H9 (cell line): ENCODE data around the gene PGBD5. TPM values are rescaled to one million over a fixed set of nuclear protein-coding genes. Genes with fewer than 3 reads are reported as not detected.

Experiments used
- DNase-seq: peaks from one replicate; pipeline ENCODE4 v3.0.0-alpha.2; 2017
- H2AFZ ChIP-seq: one replicate; pipeline ENCODE4 v1.6.1; 2013; ENCODE audit warnings: mild to moderate bottlenecking, low read length, control low read depth, moderate library complexity
- H2AK5ac ChIP-seq: 2 replicates; pipeline ENCODE4 v1.6.1; 2013; ENCODE audit warnings: low read length, control low read depth, mixed read lengths; ENCODE audit not compliant: insufficient read length
- H2BK120ac ChIP-seq: one replicate; pipeline ENCODE4 v1.6.1; 2013; ENCODE audit warnings: low read depth, mild to moderate bottlenecking, low read length, control low read depth, inconsistent platforms; ENCODE audit not compliant: poor library complexity, severe bottlenecking
- H2BK12ac ChIP-seq: 2 replicates; pipeline ENCODE4 v1.6.1; 2013; ENCODE audit warnings: low read length, control low read depth, mixed read lengths, low read depth; ENCODE audit not compliant: insufficient read length
- H2BK15ac ChIP-seq: 2 replicates; pipeline ENCODE4 v1.6.1; 2013; ENCODE audit warnings: low read depth, low read length, control low read depth
- H2BK20ac ChIP-seq: one replicate; pipeline ENCODE4 v1.6.1; 2013; ENCODE audit warnings: low read depth, mild to moderate bottlenecking, low read length, control low read depth, inconsistent platforms; ENCODE audit not compliant: poor library complexity, severe bottlenecking
- H2BK5ac ChIP-seq: 2 replicates; pipeline ENCODE4 v1.6.1; 2013; ENCODE audit warnings: low read length, control low read depth, mixed read lengths; ENCODE audit not compliant: insufficient read length
- H3K14ac ChIP-seq: 2 replicates; pipeline ENCODE4 v1.6.1; 2013; ENCODE audit warnings: low read length, control low read depth; ENCODE audit not compliant: insufficient read depth
- H3K18ac ChIP-seq: 2 replicates; pipeline ENCODE4 v1.6.1; 2013; ENCODE audit warnings: low read depth, mild to moderate bottlenecking, mixed read lengths, low read length, control low read depth; ENCODE audit not compliant: insufficient read length
- H3K23ac ChIP-seq: 2 replicates; pipeline ENCODE4 v1.6.1; 2013; ENCODE audit warnings: low read length, control low read depth, mixed read lengths, low read depth; ENCODE audit not compliant: insufficient read length
- H3K23me2 ChIP-seq: 2 replicates; pipeline ENCODE4 v1.6.1; 2013; ENCODE audit warnings: low read depth, mild to moderate bottlenecking, mixed read lengths, low read length, control low read depth; ENCODE audit not compliant: insufficient read length, poor library complexity, severe bottlenecking
- H3K27ac ChIP-seq: 2 replicates; pipeline ENCODE4 v1.5.1; 2013; ENCODE audit warnings: low read length, control low read depth, mixed read lengths, low read depth; ENCODE audit not compliant: insufficient read length
- H3K27me3 ChIP-seq: 2 replicates; pipeline ENCODE4 v1.6.1; 2013; ENCODE audit warnings: low read length, control low read depth, inconsistent platforms; ENCODE audit not compliant: insufficient read depth
- H3K4ac ChIP-seq: 2 replicates; pipeline ENCODE4 v1.6.1; 2013; ENCODE audit warnings: low read depth, mild to moderate bottlenecking, control low read depth, inconsistent platforms, low read length, moderate library complexity
- H3K4me1 ChIP-seq: 2 replicates; pipeline ENCODE4 v1.6.1; 2013; ENCODE audit warnings: low read length, control low read depth, inconsistent platforms; ENCODE audit not compliant: insufficient read depth
- H3K4me2 ChIP-seq: 2 replicates; pipeline ENCODE4 v1.6.1; 2013; ENCODE audit warnings: low read length, control low read depth, mixed read lengths; ENCODE audit not compliant: insufficient read length, insufficient read depth
- H3K56ac ChIP-seq: 2 replicates; pipeline ENCODE4 v1.6.1; 2013; ENCODE audit warnings: low read depth, mild to moderate bottlenecking, mixed read lengths, low read length, control low read depth; ENCODE audit not compliant: insufficient read length
- H3K79me1 ChIP-seq: 2 replicates; pipeline ENCODE4 v1.6.1; 2013; ENCODE audit warnings: low read depth, mild to moderate bottlenecking, moderate library complexity, low read length, control low read depth, inconsistent platforms; ENCODE audit not compliant: insufficient read depth, poor library complexity, severe bottlenecking
- H3K79me2 ChIP-seq: 2 replicates; pipeline ENCODE4 v1.6.1; 2013; ENCODE audit warnings: low read length, control low read depth, inconsistent platforms; ENCODE audit not compliant: insufficient read depth
- H3K9ac ChIP-seq: 2 replicates; pipeline ENCODE4 v1.6.1; 2013; ENCODE audit warnings: low read length, control low read depth, mixed read lengths; ENCODE audit not compliant: insufficient read length; ENCODE audit errors: extremely low read depth
- H3K9me3 ChIP-seq: one replicate; pipeline ENCODE4 v1.6.1; 2013; ENCODE audit warnings: low read depth, low read length, inconsistent platforms; ENCODE audit not compliant: control insufficient read depth
- H3T11ph ChIP-seq: one replicate; pipeline ENCODE4 v1.6.1; 2013; ENCODE audit warnings: mild to moderate bottlenecking, low read length, control low read depth, inconsistent platforms
- H4K20me1 ChIP-seq: one replicate; pipeline ENCODE4 v1.6.1; 2013; ENCODE audit not compliant: control insufficient read depth, insufficient read length, insufficient read depth
- H4K5ac ChIP-seq: 2 replicates; pipeline ENCODE4 v1.6.1; 2013; ENCODE audit warnings: low read depth, mild to moderate bottlenecking, mixed read lengths, low read length, control low read depth; ENCODE audit not compliant: insufficient read length
- H4K8ac ChIP-seq: replicated peaks from 2 replicates; pipeline ENCODE4 v1.6.1; 2013; ENCODE audit warnings: low read length, control low read depth, mixed read lengths, low read depth; ENCODE audit not compliant: insufficient read length
- H4K91ac ChIP-seq: 2 replicates; pipeline ENCODE4 v1.6.1; 2013; ENCODE audit warnings: low read depth, mild to moderate bottlenecking, moderate library complexity, mixed read lengths, low read length, control low read depth; ENCODE audit not compliant: insufficient read length
- H3K27ac Mint-ChIP-seq, 3 experiments: 2 replicates in 2 of 3; 3 replicates in 1 of 3; pipeline ENCODE4 v1.8.0; 2020 to 2021; ENCODE audit warnings: mixed read lengths in 3 of 3, mild to moderate bottlenecking in 1 of 3, moderate library complexity in 1 of 3
- H3K27me3 Mint-ChIP-seq: 2 replicates; pipeline ENCODE4 v1.8.0; 2021; ENCODE audit warnings: low read depth, mild to moderate bottlenecking, moderate library complexity, mixed read lengths
- H3K36me3 Mint-ChIP-seq, 3 experiments: 2 replicates in 2 of 3; 3 replicates in 1 of 3; pipeline ENCODE4 v1.8.0; 2020 to 2021; ENCODE audit warnings: low read depth in 3 of 3, mixed read lengths in 3 of 3; ENCODE audit not compliant: insufficient read depth in 1 of 3
- H3K4me1 Mint-ChIP-seq, 2 experiments: 2 replicates each; pipeline ENCODE4 v1.8.0; 2020; ENCODE audit warnings: mixed read lengths in 2 of 2
- H3K4me3 Mint-ChIP-seq, 2 experiments: 2 replicates in 1 of 2; 3 replicates in 1 of 2; pipeline ENCODE4 v1.8.0; 2020 to 2021; ENCODE audit warnings: mild to moderate bottlenecking in 2 of 2, mixed read lengths in 2 of 2, moderate library complexity in 1 of 2
- H3K9me3 Mint-ChIP-seq, 2 experiments: 2 replicates in 1 of 2; 3 replicates in 1 of 2; pipeline ENCODE4 v1.8.0; 2020; ENCODE audit warnings: mild to moderate bottlenecking in 2 of 2, mixed read lengths in 2 of 2, moderate library complexity in 1 of 2
- whole genome bisulfite sequencing: extraction: QIAGEN DNeasy Blood & Tissue Kit; methylation state at CpG from one replicate; pipeline ENCODE4 v1.1.7; 2013; ENCODE audit warnings: missing lambda C conversion rate, low lambda C conversion rate, mixed read lengths; ENCODE audit not compliant: insufficient read length; ENCODE audit errors: extremely low coverage; 5-methylcytosine and 5-hydroxymethylcytosine counted together
- total RNA-seq: library from RNA; stranded (reverse); gene quantifications from 2 replicates; pipeline ENCODE4 v1.2.1, GENCODE V29; 2021
- TF ChIP-seq, protein P1 (sequence below): fragments of 200-600 bp; sonication (generic); conservative IDR thresholded peaks from 3 replicates; pipeline ENCODE4 v1.8.0; 2021; ENCODE audit warnings: antibody characterized with exemption, mild to moderate bottlenecking

PGBD5 gene
- total RNA-seq, 1 experiment from 2014 or later: 19.1 TPM

DNA sequence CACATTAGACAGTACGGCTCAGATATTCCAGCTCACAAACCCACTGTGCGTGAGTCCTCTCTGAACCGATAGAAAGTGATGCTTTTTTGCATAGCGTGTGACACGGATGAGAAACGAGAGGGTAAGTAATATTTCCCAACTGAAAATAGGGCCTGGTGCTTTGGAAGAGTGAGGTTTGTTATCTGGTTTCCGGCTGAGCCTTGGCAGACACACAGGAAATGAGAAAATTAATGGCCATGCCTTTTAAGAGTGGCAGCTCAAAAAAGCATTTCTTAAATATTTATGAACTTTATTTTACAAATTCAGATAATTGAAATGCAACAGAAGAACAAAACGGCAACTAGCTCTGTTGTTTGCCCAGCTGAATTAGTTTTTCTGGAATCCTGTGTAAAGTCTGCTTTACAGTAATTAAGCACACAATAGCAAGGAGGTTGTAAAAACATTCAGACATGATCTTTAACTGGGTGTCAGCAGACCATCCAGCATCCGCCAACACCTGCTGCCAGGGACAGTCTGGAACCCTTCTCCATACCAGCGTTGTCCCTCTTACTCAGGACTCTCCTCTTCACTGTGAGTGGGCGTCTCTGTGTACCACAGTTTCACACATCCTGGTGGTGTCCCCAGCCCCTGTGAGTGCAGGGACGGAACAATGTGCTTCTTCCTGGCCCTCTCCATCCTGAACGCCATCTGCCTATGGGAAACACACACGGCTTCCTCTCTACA lies 155.4 kb downstream of the PGBD5 start:
- Histone ChIP-seq H3K4ac (no peak overlapping the region), H3K9me3 (no peaks in the 10 kb centered on the region), H3K18ac (no peak overlapping the region), H3K4me1 (no peaks in the 10 kb centered on the region), H2BK20ac (no peak overlapping the region), H4K20me1 (no peaks in the 10 kb centered on the region), H3K56ac (no peak overlapping the region), H3K9ac (no peak overlapping the region), H3K23me2 (no peaks in the 10 kb centered on the region), H2AFZ (no peak overlapping the region), H2BK15ac (no peak overlapping the region), H2BK12ac (no peak overlapping the region), H4K91ac (no peak overlapping the region), H3K27ac (no peak overlapping the region), H2BK120ac (no peak overlapping the region), H4K8ac (no peak overlapping the region), H3K79me2 (no peaks in the 10 kb centered on the region), H2AK5ac (no peak overlapping the region), H3K23ac (no peak overlapping the region), H3K4me2 (no peak overlapping the region), H2BK5ac (no peak overlapping the region), H3T11ph (no peak overlapping the region), H3K14ac (no peak overlapping the region), H3K27me3 (no peaks in the 10 kb centered on the region), H4K5ac (no peak overlapping the region), H3K79me1 (no peaks in the 10 kb centered on the region)
- TF ChIP-seq, protein P1, sequence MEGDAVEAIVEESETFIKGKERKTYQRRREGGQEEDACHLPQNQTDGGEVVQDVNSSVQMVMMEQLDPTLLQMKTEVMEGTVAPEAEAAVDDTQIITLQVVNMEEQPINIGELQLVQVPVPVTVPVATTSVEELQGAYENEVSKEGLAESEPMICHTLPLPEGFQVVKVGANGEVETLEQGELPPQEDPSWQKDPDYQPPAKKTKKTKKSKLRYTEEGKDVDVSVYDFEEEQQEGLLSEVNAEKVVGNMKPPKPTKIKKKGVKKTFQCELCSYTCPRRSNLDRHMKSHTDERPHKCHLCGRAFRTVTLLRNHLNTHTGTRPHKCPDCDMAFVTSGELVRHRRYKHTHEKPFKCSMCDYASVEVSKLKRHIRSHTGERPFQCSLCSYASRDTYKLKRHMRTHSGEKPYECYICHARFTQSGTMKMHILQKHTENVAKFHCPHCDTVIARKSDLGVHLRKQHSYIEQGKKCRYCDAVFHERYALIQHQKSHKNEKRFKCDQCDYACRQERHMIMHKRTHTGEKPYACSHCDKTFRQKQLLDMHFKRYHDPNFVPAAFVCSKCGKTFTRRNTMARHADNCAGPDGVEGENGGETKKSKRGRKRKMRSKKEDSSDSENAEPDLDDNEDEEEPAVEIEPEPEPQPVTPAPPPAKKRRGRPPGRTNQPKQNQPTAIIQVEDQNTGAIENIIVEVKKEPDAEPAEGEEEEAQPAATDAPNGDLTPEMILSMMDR: no peak
- no CpG with 5 or more reads among the region's 14 CpGs for WGBS
- Mint-ChIP-seq H3K27ac (peak overlapping the region; percentile 17 to 66 (median 50); a peak in 3 of 7 replicates), H3K36me3 (peaks cover 4 to 6% (median 5%) of the 10 kb centered on the region in 3 experiments; a peak in 6 of 7 replicates), H3K4me3 (no peak overlapping the region), H3K9me3 (no peaks in the 10 kb centered on the region), H3K27me3 (no peaks in the 10 kb centered on the region), H3K4me1 (peaks cover 2% of the 10 kb centered on the region in 2 experiments; a peak in 2 of 4 replicates)
- no peak for DNase-seq
